Naive B cell (primary cell): ENCODE data around the gene RUBCN. TPM values are rescaled to one million over a fixed set of nuclear protein-coding genes. Genes with fewer than 3 reads are reported as not detected.
"Not testable (repeated sequence)": the region's sequence is repeated elsewhere in the genome, so short reads cannot be mapped to it uniquely, and the experiment has no call there.

ENCODE experiments used
- ATAC-seq, 2 donors: fragments of 150-1000 bp; cut with Tn5 transposase; 2 replicates each; pipeline ENCODE4 v1.10.0; 2021; ENCODE audit warnings: low read depth in 2 of 2, mild to moderate bottlenecking in 2 of 2, moderate library complexity in 2 of 2
- DNase-seq: peaks from one replicate; pipeline ENCODE4 v3.0.0; 2022
- H3K27ac Mint-ChIP-seq, 6 donors: one replicate each; pipeline ENCODE4 v1.8.0; 2020 to 2022; ENCODE audit warnings: mild to moderate bottlenecking in 6 of 6, mixed read lengths in 6 of 6, moderate library complexity in 5 of 6, inconsistent platforms in 2 of 6
- H3K27me3 Mint-ChIP-seq, 3 donors: one replicate each; pipeline ENCODE4 v1.8.0; 2021 to 2022; ENCODE audit warnings: mixed read lengths in 3 of 3, mild to moderate bottlenecking in 1 of 3
- H3K36me3 Mint-ChIP-seq, 2 donors: one replicate each; pipeline ENCODE4 v1.8.0; 2020 to 2022; ENCODE audit warnings: mixed read lengths in 2 of 2, inconsistent platforms in 1 of 2, mild to moderate bottlenecking in 1 of 2
- H3K4me1 Mint-ChIP-seq, 3 donors: one replicate each; pipeline ENCODE4 v1.8.0; 2020 to 2022; ENCODE audit warnings: mixed read lengths in 3 of 3, inconsistent platforms in 1 of 3, mild to moderate bottlenecking in 1 of 3, moderate library complexity in 1 of 3
- H3K4me3 Mint-ChIP-seq, 8 donors: one replicate each; pipeline ENCODE4 v1.8.0; 2020 to 2022; ENCODE audit warnings: mild to moderate bottlenecking in 8 of 8, mixed read lengths in 8 of 8, moderate library complexity in 8 of 8, inconsistent platforms in 2 of 8
- H3K9me3 Mint-ChIP-seq, 7 donors: one replicate each; pipeline ENCODE4 v1.8.0; 2020 to 2022; ENCODE audit warnings: mixed read lengths in 7 of 7, mild to moderate bottlenecking in 5 of 7, inconsistent platforms in 2 of 7, moderate library complexity in 1 of 7
- polyA plus RNA-seq, 6 donors: library from polyadenylated mRNA; unstranded; fragments of 300-500 nt; fragmentation: Illumina TruSeq; gene quantifications; one replicate each; pipeline ENCODE4 v1.2.3, GENCODE V29; 2021; ENCODE audit warnings: low read depth in 6 of 6

RUBCN gene
- polyA plus RNA-seq, 6 donors from 2014 or later: 20.0 to 46.9 (median 24.8) TPM

GRCh38 chr3:197659144-197659543 is 77.6 kb downstream of the RUBCN start:
- H3K36me3 Mint-ChIP-seq, ATAC-seq, H3K27me3 Mint-ChIP-seq, H3K4me1 Mint-ChIP-seq, DNase-seq, H3K27ac Mint-ChIP-seq, H3K4me3 Mint-ChIP-seq, H3K9me3 Mint-ChIP-seq: not testable (repeated sequence)

- H3K4me1 Mint-ChIP-seq, DNase-seq, H3K4me3 Mint-ChIP-seq, H3K9me3 Mint-ChIP-seq, ATAC-seq, H3K27me3 Mint-ChIP-seq, H3K36me3 Mint-ChIP-seq, H3K27ac Mint-ChIP-seq: not testable (repeated sequence)
These were observed 78.0 kb downstream of the RUBCN start for GRCh38 chr3:197658706-197659105.

- not testable (repeated sequence) for H3K9me3 Mint-ChIP-seq, H3K36me3 Mint-ChIP-seq, ATAC-seq, H3K27me3 Mint-ChIP-seq, H3K27ac Mint-ChIP-seq, DNase-seq, H3K4me3 Mint-ChIP-seq, H3K4me1 Mint-ChIP-seq
These were observed 79.0 kb downstream of the RUBCN start for GRCh38 chr3:197657541-197658292.

GRCh38 chr3:197656960-197657359 is 79.7 kb downstream of the RUBCN start:
- H3K36me3 Mint-ChIP-seq, H3K27ac Mint-ChIP-seq, H3K9me3 Mint-ChIP-seq, ATAC-seq, H3K27me3 Mint-ChIP-seq, H3K4me1 Mint-ChIP-seq, DNase-seq: not testable (repeated sequence)
- H3K4me3 Mint-ChIP-seq: peak overlapping the region in 2 of 8 donors; percentile 20 to 66

GRCh38 chr3:197656129-197656528 is 80.6 kb downstream of the RUBCN start:
- DNase-seq, H3K4me1 Mint-ChIP-seq, H3K9me3 Mint-ChIP-seq, H3K27me3 Mint-ChIP-seq, H3K36me3 Mint-ChIP-seq, ATAC-seq: not testable (repeated sequence)
- Mint-ChIP-seq H3K4me3 (peak overlapping the region in 5 of 8 donors; percentile 41 to 80 (median 66)), H3K27ac (peak overlapping the region in 3 of 6 donors; percentile 35 to 62 (median 47))

GRCh38 chr3:197654998-197655330 is 81.7 kb downstream of the RUBCN start:
- ATAC-seq: peak; percentile 58 to 59
- not testable (repeated sequence) for DNase-seq, H3K9me3 Mint-ChIP-seq, H3K4me1 Mint-ChIP-seq, H3K36me3 Mint-ChIP-seq, H3K27ac Mint-ChIP-seq, H3K27me3 Mint-ChIP-seq
- peak overlapping the region in 1 of 8 donors; percentile 25 for H3K4me3 Mint-ChIP-seq

GRCh38 chr3:197654090-197654997 is 82.4 kb downstream of the RUBCN start:
- H3K9me3 Mint-ChIP-seq, H3K4me1 Mint-ChIP-seq, H3K36me3 Mint-ChIP-seq, H3K27me3 Mint-ChIP-seq: not testable (repeated sequence)
- peak; percentile 45 for DNase-seq
- Mint-ChIP-seq H3K27ac (peak overlapping the region in 3 of 6 donors; percentile 56 to 85 (median 76)), H3K4me3 (peak overlapping the region in 3 of 8 donors; percentile 44 to 66 (median 52))
- peak; percentile 96 for ATAC-seq

- H3K4me1 Mint-ChIP-seq, H3K4me3 Mint-ChIP-seq, ATAC-seq, H3K27ac Mint-ChIP-seq, H3K36me3 Mint-ChIP-seq, H3K9me3 Mint-ChIP-seq, DNase-seq, H3K27me3 Mint-ChIP-seq: not testable (repeated sequence)
These were observed 83.8 kb downstream of the RUBCN start for GRCh38 chr3:197652860-197653259.

GRCh38 chr3:197647649-197648048 is 89.1 kb downstream of the RUBCN start:
- H3K36me3 Mint-ChIP-seq, H3K27me3 Mint-ChIP-seq, DNase-seq, H3K27ac Mint-ChIP-seq, ATAC-seq, H3K4me3 Mint-ChIP-seq, H3K9me3 Mint-ChIP-seq, H3K4me1 Mint-ChIP-seq: not testable (repeated sequence)

GRCh38 chr3:197647191-197647590 is 89.5 kb downstream of the RUBCN start:
- H3K36me3 Mint-ChIP-seq, H3K4me1 Mint-ChIP-seq, H3K9me3 Mint-ChIP-seq, H3K27me3 Mint-ChIP-seq, H3K4me3 Mint-ChIP-seq, DNase-seq, H3K27ac Mint-ChIP-seq, ATAC-seq: not testable (repeated sequence)

- not testable (repeated sequence) for H3K4me3 Mint-ChIP-seq, H3K9me3 Mint-ChIP-seq, ATAC-seq, H3K36me3 Mint-ChIP-seq, DNase-seq, H3K27ac Mint-ChIP-seq, H3K27me3 Mint-ChIP-seq
- peaks cover 0 to 11% (median 5%) of the 10 kb centered on the region in 3 donors for H3K4me1 Mint-ChIP-seq
These were observed 90.4 kb downstream of the RUBCN start for GRCh38 chr3:197646294-197646693.

- not testable (repeated sequence) for H3K27me3 Mint-ChIP-seq, H3K9me3 Mint-ChIP-seq, H3K4me3 Mint-ChIP-seq, H3K36me3 Mint-ChIP-seq, DNase-seq, ATAC-seq
- Mint-ChIP-seq H3K4me1 (peaks cover 0 to 20% (median 15%) of the 10 kb centered on the region in 3 donors), H3K27ac (peak overlapping the region in 1 of 6 donors; percentile 7)
These were observed 99.1 kb downstream of the RUBCN start for GRCh38 chr3:197637556-197637955.

- not testable (repeated sequence) for ATAC-seq, DNase-seq
- peak overlapping the region in 1 of 8 donors; percentile 60 for H3K4me3 Mint-ChIP-seq
These were observed 104.7 kb downstream of the RUBCN start for GRCh38 chr3:197631989-197632388.

GRCh38 chr3:197630766-197631165 is 105.9 kb downstream of the RUBCN start:
- peak overlapping the region in 3 of 8 donors; percentile 21 to 59 (median 58) for H3K4me3 Mint-ChIP-seq
- not testable (repeated sequence) for ATAC-seq, H3K27ac Mint-ChIP-seq, DNase-seq, H3K9me3 Mint-ChIP-seq, H3K36me3 Mint-ChIP-seq, H3K4me1 Mint-ChIP-seq, H3K27me3 Mint-ChIP-seq

More at GRCh38 chr3:197631989-197632388, 104.7 kb downstream of the RUBCN start:
- H3K36me3 Mint-ChIP-seq, H3K4me1 Mint-ChIP-seq, H3K9me3 Mint-ChIP-seq, H3K27me3 Mint-ChIP-seq: not testable (repeated sequence)
- peak overlapping the region in 1 of 6 donors; percentile 21 for H3K27ac Mint-ChIP-seq
